UCSD-AML1 (cell line): ENCODE results near the gene PIAS4.

Experiments used
- DNase-seq: peaks from one replicate; lab custom pipeline; 2025; ENCODE audit not compliant: unreplicated experiment; lab: John Stamatoyannopoulos, UW

PIAS4 gene

GRCh38 chr19:3977242-3978143, 30.0 kb upstream of the PIAS4 start:
- no peak for DNase-seq

DNA sequence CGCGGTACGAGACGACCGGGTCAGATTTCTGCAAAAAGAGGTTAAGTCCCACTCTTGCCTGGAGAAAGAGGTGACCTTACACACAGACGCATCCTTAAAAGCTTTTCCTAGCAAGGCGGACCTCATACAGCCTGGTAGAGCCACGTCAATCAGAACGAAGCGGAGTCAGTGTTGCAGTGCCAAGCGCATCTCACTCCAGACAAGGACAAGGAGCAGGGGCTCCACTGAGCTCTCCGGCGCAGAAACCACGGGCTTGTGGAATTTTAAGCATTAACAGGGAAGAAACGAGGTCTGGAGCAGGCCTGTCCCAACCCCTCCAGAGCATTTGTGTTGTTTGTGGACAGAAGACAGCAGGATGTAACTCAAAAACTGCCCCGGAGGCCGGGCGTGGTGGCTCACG, 29.4 kb upstream of the PIAS4 start:
- DNase-seq, result no peak

DNA sequence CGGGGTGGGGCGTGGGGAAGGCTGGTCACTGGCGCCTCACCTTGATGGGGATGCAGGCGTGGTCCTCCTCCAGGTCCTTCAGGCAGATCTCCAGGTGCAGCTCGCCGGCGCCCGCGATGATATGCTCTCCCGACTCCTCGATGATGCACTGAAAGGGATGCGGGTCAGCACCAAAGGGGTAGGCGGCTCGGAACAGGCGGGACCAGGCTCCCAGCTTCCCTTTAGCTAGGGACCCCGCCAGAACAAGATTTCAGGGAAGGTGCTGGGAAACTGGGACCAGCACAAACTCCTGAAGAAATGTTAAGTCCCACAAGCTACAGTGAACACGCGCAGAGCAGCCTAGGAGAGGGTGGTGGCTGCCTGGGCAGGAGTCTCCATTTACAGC, 28.3 kb upstream of the PIAS4 start:
- DNase-seq, result no peak

DNA sequence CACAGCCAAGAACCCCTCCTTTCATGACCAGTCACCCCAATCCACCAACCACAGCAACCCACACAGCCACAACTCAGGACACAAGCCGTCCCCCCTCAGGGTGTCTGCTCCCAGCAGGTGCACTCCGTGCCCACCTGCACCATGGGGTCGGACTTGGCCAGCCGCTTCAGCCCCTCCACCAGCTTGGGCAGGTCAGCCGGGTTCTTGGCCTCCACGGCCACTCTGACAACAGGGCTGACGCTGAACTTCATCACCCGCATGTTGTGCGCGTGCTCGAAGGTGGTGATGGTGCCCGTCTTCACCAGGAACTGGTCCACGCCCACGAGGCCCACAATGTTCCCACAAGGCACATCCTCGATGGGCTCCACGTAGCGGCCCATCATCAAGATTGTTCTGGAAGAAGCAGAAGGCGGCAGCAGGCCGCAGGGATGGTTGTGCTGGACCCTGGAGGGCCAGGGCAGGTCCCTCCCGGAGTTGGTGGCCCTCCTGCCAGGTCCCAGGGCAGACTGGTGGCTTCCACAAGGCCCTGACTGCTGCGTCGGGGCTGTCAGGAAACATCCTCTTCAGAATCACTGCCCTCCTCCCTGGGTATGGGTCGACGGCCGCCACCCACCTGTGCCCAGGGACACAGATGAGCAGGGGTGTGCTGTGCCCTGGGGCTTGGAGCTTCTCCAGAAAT, 27.7 kb upstream of the PIAS4 start:
- DNase-seq, result no peak

DNA sequence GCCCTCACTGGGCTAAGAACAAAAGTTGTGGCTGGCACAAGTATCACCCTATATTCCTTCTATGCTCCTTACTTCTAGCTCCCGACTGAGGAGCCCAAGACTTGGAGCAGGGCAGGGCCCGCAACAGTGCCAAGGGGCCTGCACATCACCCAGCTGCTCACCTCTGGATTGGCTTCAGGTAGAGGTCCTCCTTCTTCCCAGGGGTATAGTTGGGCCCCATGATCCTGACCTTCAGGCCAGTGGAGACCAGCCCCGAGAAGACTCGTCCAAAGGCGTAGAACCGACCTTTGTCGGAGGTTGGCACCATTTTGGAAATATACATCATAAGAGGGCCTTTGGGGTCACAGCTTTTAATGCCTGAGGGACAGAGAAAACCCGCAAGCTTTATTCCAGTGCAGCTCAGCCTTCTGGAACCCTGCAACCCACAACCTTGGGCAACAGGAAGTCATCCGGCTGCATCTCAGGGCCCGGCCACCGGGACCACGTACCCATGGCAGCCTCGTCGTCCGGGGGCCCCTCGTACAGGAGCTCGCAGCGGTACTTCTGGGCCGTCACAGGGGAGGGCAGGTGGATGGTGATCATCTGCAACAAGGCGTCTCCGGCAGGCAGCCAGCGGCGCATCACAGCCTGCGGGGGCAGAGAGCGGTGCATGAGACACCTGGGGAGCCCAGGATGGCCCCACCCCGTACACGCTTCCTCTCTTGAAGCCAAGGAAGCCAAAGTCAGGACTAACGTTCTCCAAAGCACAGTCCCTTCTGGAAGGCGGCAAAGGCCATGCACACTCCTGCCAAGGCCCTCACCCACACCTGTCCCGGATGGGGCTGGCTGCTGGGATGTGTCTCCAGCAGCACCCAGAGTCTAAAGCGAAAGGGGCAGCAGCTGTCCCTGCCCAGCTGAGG, 26.9 kb upstream of the PIAS4 start:
- no peak for DNase-seq

DNA sequence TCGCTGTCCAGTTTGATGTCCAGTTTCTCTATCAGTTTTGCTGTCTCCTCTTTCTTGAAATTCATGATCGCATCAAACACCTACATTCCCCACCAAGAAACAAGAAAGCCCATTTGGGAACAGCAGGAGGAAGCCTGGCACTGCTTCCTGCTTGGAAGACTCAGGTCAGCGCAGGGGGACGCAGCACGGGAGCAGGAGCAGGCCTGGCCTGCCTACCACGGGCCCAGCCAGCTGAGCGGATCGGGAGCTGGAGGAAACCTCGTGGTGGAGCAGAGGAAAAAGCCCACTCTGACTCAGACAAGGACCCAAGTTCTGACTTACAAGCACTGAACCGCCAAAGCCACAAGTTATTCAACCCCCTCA, 26.2 kb upstream of the PIAS4 start:
- no peak for DNase-seq

DNA sequence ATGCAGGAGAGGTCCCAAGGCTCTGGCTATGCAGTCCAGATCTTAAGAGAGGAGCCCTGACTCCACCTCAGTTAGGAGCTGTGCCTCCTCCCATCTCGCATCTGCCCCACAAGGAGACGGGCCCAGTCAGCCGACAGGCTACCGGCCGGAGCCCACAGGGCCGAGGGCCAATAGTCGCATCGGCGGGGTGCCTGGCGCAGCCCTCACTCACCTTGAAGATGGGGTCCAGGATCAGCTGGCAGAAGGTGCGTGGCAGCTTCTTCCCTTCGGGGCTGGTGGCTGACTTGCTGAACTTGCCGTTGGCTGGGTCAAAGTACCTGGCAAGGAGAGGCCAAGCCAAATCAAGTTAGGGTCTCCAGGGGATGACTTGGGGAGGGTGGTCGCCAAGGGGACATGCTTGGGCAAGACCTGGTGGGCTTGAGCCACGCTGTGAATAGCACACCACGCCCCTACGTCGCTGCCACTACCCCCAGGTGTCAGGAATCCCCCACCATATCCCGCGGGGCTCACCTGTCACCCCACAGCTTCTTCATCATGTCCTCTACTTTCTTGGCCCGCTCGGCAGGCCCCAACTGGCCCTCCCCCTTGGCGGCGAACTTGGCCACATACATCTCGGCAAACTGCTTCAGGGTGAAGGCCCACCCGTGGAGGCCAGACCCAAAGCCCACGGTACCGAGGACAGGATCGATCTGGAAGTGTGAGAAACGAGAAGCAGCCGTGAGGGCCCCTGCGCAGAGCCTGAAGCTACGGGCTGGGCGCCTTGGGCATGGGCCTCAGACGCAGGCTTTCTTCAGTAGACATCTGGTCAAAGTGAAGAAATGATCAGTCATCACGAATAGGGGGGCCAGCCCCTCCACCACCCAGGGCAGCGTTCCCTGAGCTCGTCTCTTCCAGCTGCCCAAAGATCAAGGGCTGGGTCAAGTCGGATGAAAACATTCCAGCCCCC, 25.5 kb upstream of the PIAS4 start:
- DNase-seq, result no peak

DNA sequence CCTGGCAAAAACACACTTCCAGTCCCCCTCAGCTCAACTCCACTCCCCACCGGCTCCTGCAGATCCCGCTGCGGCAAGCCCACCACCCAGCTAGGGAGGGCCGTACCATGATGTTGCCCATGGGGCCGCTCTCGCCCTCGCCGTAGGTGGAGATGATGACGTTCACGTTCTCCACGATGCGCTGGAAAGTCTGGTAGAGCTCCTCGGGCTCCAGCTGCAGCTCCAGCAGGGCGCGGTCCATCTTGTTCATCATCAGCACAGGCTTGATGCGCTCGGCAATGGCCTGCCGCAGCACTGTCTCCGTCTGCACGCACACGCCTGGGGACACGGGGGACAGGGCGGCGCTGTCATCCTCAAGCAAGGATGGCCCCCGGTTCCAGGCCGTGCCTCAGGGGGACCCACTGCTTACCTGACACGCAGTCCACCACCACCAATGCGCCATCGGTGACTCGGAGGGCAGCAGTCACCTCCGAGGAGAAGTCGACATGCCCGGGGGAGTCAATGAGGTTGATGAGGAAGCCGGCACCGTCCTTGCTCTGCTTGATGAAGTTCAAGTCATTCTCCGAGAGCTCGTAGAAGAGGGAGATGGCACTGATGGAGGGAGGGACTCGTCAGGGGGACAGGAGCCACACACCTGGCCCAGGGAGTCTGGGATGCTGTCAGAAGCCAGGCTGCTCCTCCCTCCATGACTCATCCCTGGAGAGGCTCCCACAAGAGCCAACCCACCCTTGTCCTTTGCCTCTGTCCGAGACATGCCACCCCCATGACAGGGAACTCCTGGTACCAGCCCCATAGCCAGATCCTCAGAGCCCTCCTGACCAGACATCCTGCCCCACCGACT, 24.6 kb upstream of the PIAS4 start:
- no peak for DNase-seq

- no peak for DNase-seq
Measured at GRCh38 chr19:3983542-3983914, 24.0 kb upstream of the PIAS4 start.

DNA sequence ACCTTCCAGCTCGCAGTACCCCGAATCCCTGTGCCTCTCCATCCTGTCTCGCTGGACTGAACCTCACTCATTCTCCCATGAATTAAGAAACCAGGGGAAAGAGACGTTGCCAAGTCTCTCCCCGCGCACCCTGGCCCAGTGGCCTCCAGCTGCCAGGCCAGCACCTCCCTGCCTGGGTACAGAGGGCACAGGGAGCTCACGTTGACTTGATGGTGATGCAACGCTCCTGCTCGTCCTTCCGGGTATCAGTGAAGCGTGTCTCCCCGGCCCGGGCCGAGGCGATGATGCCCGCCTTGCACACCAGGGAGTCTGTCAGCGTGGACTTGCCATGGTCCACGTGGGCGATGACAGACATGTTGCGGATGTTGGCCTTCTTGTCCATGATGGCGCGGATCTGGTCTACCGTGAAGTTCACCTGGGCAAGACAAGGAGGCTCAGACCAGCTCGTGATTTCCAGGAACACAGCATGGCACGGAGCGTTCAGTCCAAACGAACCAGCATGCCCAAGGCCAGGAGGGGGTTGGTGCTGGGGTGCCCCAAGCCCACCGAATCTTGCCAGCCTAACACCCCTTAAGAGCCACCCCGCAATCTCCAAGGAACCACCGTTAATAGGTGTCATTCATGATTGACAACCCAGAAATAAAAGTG, 23.5 kb upstream of the PIAS4 start:
- no peak for DNase-seq

GRCh38 chr19:3984584-3984907, 23.0 kb upstream of the PIAS4 start:
- no peak for DNase-seq

DNA sequence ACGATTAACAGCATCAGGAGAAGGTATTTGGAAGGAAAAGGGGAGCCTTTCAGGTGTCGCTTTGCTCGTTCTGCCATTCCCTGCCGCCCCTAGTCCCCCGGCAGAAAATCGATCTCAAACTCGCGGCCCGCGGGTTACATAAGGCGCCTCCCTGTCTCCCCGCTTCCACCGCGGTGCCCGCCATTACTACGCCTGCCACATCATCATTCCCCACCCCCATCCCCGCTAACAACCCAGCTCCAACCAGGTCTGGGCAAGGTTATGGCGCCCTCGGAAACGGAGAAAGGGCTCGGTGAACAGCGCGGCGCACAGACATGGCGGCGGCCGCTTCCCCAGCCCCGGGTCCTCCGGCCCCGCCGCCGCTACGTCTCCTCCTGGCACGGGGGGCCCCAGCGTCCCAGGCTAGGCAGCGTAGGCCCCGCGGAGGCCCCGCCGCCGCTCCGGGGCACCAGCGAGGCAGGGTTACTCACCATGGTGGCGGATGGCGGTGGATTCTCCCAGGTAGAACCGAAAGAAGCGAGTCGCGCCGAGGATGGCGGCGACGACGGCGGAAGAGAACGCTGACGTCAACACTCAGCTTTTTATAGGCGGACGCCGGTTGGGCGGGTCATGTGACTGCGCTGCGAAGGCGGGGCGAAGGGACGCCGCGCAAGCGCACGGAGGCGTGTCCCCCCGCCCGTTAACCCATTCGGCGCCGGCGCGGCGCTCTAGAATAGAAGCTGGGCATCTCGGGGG, 22.5 kb upstream of the PIAS4 start, which contains the start of gene EEF2:
EEF2 (minus strand) TSS at position 556 of the 735 bp plus-strand sequence; CDS start at position 473, 83 bp downstream.
- DNase-seq, result peak; percentile 91

DNA sequence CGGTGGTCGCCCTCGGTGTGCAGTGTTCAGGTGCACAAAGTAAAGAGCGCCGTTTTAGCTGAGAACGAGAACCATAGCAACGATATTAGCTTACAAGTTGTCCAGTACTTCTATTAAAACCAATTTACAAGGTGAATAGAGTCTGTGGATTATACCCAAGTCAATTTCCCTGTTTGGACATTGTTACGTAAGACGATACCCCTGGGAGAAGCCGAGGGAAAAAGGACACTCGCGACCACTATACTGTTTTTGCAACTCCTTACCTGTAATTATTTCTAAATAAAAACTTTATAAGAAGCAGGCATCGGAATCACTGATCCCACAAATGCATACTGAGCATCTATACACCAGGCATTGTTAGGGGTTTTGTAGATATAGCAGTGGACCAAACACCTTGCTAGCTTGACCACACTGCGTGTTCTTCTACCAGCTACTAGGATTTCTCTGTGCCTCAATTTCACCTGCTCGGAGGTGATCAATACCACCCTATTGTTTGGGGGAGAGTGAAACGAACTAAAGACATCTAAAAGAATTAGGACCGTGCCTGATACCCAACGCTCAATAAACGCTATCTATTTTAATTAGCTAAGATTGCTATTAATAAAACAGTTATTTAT, 21.8 kb upstream of the PIAS4 start:
- no peak for DNase-seq

DNA sequence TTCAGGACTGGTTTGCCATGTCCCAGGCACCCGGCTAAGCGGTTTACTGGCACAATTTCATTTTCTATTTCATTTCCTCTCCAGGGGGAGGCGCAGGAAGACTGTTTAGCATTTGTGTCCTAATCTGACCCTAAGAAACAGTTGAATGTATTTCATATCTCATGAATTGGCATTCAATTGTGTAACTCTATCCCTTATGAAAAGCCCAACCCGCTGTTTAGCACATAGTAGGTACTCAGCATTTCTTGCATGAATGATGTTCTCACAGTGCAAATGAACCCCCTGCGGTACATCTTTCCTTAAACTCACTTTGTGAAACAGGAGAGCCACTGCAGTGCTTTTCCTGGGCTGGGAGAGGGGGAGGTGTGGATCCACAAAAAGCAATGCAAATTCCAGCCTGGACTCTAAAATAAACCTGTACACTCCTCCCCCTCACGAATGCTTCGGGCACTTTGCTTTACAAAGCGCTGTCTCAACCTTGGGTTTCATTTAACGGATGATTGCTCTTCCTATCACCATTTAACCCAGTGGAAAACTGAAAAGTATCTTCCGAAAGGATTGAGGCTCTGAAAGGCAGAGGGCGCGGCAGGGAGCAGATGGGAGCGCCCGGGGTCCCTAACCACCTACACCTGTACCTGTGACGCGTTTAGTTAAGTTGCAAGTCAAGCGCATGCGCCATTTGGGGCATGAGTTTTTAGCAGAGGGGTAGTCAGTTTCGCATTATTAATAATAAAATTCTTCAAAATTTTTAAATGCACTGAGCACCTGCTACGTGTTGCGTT, 21.1 kb upstream of the PIAS4 start:
- DNase-seq, result peak; percentile 31

- DNase-seq, result peak; percentile 87
Measured at GRCh38 chr19:3987619-3988371, 19.7 kb upstream of the PIAS4 start.

- DNase-seq, result no peak
Measured at GRCh38 chr19:3990815-3991117, 16.8 kb upstream of the PIAS4 start.

DNA sequence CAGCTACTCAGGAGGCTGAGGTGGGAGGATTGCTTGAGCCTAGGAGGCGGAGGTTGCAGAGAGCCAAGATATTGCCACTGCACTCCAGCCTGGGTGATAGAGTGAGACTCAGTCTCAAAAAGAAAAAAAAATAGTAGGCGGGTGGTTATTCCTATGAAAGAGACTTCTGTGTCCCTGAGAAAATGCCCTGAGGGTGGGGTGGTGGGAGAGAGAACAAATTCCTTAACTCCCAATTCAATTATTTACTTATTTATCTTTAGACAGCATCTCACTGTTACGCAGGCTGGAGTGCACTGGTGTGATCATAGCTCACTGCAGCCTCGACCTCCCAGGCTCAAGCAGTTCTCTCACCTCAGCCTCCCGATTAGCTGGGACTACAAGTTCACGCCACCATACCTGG, 11.9 kb upstream of the PIAS4 start:
- no peak for DNase-seq
